LNCAP (cell line): Measurements from ENCODE around the gene MAML2.

Experiments
- TF ChIP-seq, protein P1 (sequence below): fragments of 450-650 bp; IDR thresholded peaks from 2 replicates; pipeline ENCODE4 v1.5.1; 2017; ENCODE audit warnings: mild to moderate bottlenecking

The MAML2 gene

DNA sequence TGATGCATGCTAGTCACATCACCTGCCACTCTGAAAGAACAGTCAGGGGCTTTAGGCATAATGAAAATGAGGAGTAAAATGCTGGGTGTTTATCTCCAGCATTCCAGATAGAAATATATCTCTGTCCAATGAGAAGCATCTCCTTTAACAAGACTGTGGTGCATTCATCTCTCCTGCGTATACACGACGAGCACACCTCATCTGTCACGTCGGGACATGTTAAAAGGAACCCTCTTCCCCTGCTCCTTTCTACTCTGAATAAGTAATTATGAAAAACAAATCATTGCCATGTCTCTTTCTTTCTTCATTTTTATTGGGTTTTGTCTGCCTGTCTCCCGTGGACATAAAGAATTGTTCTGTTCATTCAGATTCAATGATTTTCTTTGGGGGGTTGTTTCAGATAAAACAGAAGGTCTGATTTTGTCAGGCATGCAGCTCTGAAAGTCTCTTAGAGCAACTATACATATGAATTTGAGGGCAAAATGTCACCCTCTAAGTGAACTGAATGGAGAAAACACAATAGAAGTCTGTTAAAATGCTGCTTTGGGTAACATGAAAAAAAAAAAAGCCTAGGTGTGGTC, 195.0 kb downstream of the MAML2 start:
- TF ChIP-seq, protein P1, sequence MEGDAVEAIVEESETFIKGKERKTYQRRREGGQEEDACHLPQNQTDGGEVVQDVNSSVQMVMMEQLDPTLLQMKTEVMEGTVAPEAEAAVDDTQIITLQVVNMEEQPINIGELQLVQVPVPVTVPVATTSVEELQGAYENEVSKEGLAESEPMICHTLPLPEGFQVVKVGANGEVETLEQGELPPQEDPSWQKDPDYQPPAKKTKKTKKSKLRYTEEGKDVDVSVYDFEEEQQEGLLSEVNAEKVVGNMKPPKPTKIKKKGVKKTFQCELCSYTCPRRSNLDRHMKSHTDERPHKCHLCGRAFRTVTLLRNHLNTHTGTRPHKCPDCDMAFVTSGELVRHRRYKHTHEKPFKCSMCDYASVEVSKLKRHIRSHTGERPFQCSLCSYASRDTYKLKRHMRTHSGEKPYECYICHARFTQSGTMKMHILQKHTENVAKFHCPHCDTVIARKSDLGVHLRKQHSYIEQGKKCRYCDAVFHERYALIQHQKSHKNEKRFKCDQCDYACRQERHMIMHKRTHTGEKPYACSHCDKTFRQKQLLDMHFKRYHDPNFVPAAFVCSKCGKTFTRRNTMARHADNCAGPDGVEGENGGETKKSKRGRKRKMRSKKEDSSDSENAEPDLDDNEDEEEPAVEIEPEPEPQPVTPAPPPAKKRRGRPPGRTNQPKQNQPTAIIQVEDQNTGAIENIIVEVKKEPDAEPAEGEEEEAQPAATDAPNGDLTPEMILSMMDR: no peak

DNA sequence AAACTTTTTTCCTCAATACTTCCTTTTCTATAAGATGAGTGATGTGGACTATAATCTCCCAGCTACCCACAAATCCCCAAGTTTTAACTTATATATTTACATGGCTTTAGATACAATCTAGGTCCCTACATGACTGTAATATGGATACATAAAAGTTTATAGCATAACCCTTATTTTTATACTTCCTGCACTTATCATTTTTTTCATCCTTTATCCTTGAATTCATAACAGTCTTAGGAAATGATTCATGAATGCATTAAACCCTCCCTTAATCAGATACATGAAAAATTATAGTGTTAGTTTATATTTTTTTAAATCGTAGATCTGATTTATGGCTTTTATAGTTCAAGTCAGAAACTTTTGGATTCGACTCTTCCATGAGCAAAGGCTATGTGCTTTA, 195.8 kb downstream of the MAML2 start:
- TF ChIP-seq, protein P1: no peak

DNA sequence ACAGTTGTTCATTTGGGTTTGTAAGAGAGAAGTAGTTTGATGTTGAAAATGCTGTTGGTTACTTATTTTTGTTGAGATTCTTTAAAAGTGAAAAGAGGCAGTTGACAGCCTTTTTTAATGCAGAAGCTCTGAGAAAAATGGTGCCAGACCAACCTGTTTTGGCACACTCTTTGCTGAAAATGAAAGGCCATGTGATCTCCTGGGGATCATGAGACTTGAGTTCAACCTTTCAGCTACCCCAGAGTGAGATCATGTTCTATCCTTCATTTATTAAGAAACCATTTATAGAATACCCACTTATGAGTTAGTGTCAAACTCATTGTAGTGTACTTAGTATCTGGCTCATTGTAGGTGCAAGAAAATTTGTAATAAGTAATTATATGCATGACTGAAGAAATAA, 196.2 kb downstream of the MAML2 start:
- TF ChIP-seq, protein P1: no peak

DNA sequence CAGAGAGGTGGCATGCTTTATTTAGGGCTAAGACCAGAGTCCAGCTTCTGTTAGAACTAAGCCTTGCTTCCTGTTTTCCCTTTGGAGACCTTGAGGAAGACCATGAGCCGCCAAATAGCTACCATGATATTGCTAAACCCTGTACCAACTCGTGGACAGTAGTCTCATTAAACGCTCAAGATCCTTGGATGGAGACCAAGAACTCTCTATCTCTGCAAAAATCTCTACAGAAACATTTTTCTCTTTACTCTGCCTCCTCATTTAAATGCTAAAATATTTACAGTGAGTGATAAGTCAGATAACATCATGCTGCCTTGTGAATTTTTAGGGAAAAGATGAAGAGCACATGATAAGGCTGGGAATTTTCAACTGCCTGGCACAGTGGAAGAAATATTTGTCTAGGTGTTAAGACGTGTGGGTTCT, 197.8 kb downstream of the MAML2 start:
- TF ChIP-seq, protein P1: no peak

DNA sequence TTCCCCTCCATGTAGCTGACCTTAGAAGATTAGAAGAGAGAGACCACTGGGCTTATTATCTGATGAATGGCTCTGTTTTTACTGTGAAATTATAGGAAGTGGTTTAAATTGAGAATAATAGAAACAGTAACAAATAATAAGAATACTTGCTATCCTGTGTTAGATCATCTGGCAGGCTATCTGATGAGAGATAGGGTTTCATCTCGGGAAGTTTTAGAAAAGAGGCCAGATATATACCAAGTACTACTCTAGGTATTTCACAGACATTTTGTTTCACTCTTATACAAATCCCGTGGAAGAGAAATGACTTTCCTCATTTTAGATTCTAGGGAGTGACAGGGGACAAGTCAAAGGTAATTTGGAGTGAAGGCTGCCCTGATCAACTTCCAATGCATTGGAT, 198.4 kb downstream of the MAML2 start:
- TF ChIP-seq, protein P1: no peak

DNA sequence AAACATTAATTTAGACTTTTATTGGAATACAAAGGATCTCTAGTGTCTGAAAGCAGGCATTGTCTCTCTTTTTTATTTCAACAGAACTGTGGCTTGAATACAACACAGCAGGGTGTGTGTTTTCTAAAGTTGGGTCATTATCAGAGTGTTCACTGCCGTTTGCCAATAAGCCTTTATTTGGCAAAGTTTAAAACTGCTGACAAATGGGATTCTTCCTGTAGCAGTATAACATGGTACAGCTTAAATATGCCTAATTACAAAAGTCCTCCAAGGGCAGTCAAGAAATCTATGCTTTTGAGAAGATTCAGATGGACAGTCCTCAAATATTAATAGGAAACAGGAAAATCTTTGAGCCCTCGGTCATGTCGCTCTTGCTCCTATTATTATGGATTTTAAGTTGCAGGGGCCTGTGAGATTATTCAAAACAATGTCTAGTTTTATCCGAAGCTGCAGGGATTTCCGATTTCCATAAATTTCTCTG, 199.9 kb downstream of the MAML2 start:
- TF ChIP-seq, protein P1: no peak

DNA sequence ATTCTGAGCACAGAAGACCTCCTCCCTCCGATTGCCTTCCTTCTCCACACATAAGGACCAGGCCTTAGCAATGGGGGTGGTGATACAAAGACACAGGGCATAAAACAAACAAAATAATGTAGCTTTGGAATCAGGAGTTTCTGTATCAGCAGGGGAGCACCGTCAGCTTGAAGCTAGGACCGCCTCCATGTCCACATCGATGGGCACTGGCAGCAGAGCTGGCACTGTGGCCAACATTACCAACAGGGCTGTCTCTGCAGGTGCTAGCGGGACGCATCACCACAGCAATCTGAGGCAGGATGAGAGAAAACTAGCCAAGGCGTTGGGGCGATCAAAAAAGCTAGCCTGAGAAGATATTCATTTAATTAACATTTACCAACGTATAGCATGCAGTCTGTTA, 201.4 kb downstream of the MAML2 start:
- TF ChIP-seq, protein P1: no peak

DNA sequence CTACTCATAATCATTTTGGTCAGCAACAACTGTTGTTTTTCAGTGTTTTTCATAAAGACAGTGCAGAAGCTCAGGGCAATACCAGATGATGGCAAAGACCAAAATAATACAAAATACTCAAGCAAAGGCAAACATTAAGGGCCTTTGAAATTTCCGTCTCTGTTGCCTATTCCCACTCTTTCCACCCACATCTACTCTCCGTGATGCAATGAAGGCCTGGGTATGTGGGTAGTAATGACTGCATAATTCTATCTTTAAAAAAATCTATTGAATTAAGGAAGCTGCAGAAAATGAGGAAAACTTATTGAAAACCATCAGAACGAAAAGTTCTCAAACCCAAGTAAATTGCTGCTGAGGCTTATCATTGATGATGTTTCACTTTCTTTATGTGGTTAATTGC, 203.3 kb downstream of the MAML2 start:
- TF ChIP-seq, protein P1: no peak
